ENCODE measurements around the gene ABCA2. TPM values are rescaled to one million over a fixed set of nuclear protein-coding genes. Genes with fewer than 3 reads are reported as not detected.

Gene ABCA2
- total RNA-seq, 1 donor from 2014 or later = 26.4 TPM

GRCh38 chr9:137011156-137011555 is 16.9 kb downstream of the ABCA2 start:
- H3K27me3 Mint-ChIP-seq = no peaks in the 10 kb centered on the region
- H3K9me3 Mint-ChIP-seq (ENCODE audit: low read depth) = no peaks in the 10 kb centered on the region
- no peak for DNase-seq (ENCODE audit: low spot score, unreplicated experiment)
- no peaks in the 10 kb centered on the region for H3K4me1 Mint-ChIP-seq (ENCODE audit: low read depth)
- H3K4me3 Mint-ChIP-seq (ENCODE audit: low read depth) = no peak overlapping the region
- H3K27ac Mint-ChIP-seq = no peak overlapping the region
- TF ChIP-seq CTCF (IDR thresholded peaks at IDR 0.05; ENCODE audit: unreplicated experiment) = no peak
- peaks cover 1% of the 10 kb centered on the region for H3K36me3 Mint-ChIP-seq (ENCODE audit: insufficient read depth)

- Mint-ChIP-seq H3K27ac (no peak overlapping the region), H3K27me3 (no peaks in the 10 kb centered on the region), H3K36me3 (ENCODE audit: insufficient read depth) (peaks cover 1% of the 10 kb centered on the region), H3K9me3 (ENCODE audit: low read depth) (no peaks in the 10 kb centered on the region), H3K4me1 (ENCODE audit: low read depth) (no peaks in the 10 kb centered on the region), H3K4me3 (ENCODE audit: low read depth) (no peak overlapping the region)
- no peak for DNase-seq (ENCODE audit: low spot score, unreplicated experiment)
- no peak for TF ChIP-seq CTCF (IDR thresholded peaks at IDR 0.05; ENCODE audit: unreplicated experiment)
These were observed 17.9 kb downstream of the ABCA2 start for GRCh38 chr9:137009938-137010732.

GRCh38 chr9:137009217-137009616 is 18.8 kb downstream of the ABCA2 start:
- Mint-ChIP-seq H3K36me3 (ENCODE audit: insufficient read depth) (peaks cover 1% of the 10 kb centered on the region), H3K4me3 (ENCODE audit: low read depth) (no peak overlapping the region), H3K9me3 (ENCODE audit: low read depth) (peaks cover 4% of the 10 kb centered on the region), H3K27me3 (no peaks in the 10 kb centered on the region), H3K27ac (no peak overlapping the region), H3K4me1 (ENCODE audit: low read depth) (no peaks in the 10 kb centered on the region)
- no peak for DNase-seq (ENCODE audit: low spot score, unreplicated experiment)
- no peak for TF ChIP-seq CTCF (IDR thresholded peaks at IDR 0.05; ENCODE audit: unreplicated experiment)

GRCh38 chr9:137008312-137008711 is 19.7 kb downstream of the ABCA2 start:
- no peaks in the 10 kb centered on the region for H3K27me3 Mint-ChIP-seq
- H3K27ac Mint-ChIP-seq = no peak overlapping the region
- H3K4me3 Mint-ChIP-seq (ENCODE audit: low read depth) = no peak overlapping the region
- peaks cover 1% of the 10 kb centered on the region for H3K36me3 Mint-ChIP-seq (ENCODE audit: insufficient read depth)
- DNase-seq (ENCODE audit: low spot score, unreplicated experiment) = no peak
- H3K4me1 Mint-ChIP-seq (ENCODE audit: low read depth) = no peaks in the 10 kb centered on the region
- no peak for TF ChIP-seq CTCF (IDR thresholded peaks at IDR 0.05; ENCODE audit: unreplicated experiment)
- H3K9me3 Mint-ChIP-seq (ENCODE audit: low read depth) = peaks cover 4% of the 10 kb centered on the region

GRCh38 chr9:137007816-137008270 is 20.2 kb downstream of the ABCA2 start:
- Mint-ChIP-seq H3K36me3 (ENCODE audit: insufficient read depth) (peaks cover 1% of the 10 kb centered on the region), H3K4me1 (ENCODE audit: low read depth) (no peaks in the 10 kb centered on the region), H3K27ac (no peak overlapping the region), H3K9me3 (ENCODE audit: low read depth) (peaks cover 4% of the 10 kb centered on the region), H3K27me3 (no peaks in the 10 kb centered on the region), H3K4me3 (ENCODE audit: low read depth) (no peak overlapping the region)
- no peak for DNase-seq (ENCODE audit: low spot score, unreplicated experiment)
- no peak for TF ChIP-seq CTCF (IDR thresholded peaks at IDR 0.05; ENCODE audit: unreplicated experiment)
